HG02885 (cell line): ENCODE measurements around the gene KRTAP5-7.
"Not testable (repeated sequence)": the region's sequence is repeated elsewhere in the genome, so short reads cannot be mapped to it uniquely, and the experiment has no call there.

Experiments
- ATAC-seq: cut with Tn5 transposase; IDR thresholded peaks from one replicate; pipeline ENCODE4 v1.9.1; 2021; ENCODE audit warnings: mild to moderate bottlenecking; ENCODE audit not compliant: unreplicated experiment, poor library complexity

The KRTAP5-7 gene

DNA sequence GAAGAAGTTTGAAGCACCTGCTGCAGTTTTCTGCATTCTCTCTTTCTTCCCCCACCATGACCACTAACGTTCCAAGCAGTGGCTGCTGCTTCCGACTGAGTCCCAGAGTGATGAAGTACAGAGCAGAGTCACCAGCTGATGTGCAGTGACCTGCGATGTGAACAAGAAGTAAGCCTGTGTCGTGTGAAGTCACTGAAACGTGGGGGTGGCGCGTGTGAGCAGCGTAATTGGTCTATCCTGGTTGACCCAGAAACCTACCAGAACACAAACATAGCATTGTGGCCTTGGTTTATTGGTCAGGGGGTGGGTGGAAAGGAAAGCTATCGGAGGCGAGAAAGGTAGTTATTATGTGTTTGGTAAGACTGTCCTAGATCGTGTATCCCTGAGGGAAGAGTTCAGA is 3.5 kb downstream of the KRTAP5-7 start:
- ATAC-seq, result no peak

DNA sequence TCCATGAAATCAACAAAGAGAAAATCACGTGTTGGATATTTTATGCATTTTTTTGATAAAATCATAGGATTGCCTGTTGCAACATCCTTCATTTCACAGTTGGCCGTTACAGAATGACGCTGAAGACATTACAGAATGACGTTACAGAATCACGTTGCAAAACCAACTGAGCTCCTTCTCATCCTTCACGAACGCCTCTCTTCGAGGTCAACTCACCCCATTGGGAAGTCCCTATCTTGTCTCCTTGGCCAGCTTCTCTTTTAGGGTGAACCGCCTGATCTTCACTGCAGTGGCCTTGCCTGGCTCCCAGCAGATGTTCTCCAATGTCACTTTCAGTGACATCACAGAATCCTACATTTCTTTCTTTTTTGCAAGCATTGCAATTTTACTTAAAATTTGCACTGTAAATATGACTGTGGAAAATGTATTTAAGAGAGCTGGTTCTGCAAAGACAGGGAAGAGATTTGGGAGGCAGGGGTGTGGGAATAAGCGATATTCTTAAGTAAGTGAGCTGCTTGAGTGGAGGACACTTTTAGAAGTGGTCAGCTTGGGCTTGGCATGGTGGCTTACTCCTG is 5.1 kb downstream of the KRTAP5-7 start:
- no peak for ATAC-seq

DNA sequence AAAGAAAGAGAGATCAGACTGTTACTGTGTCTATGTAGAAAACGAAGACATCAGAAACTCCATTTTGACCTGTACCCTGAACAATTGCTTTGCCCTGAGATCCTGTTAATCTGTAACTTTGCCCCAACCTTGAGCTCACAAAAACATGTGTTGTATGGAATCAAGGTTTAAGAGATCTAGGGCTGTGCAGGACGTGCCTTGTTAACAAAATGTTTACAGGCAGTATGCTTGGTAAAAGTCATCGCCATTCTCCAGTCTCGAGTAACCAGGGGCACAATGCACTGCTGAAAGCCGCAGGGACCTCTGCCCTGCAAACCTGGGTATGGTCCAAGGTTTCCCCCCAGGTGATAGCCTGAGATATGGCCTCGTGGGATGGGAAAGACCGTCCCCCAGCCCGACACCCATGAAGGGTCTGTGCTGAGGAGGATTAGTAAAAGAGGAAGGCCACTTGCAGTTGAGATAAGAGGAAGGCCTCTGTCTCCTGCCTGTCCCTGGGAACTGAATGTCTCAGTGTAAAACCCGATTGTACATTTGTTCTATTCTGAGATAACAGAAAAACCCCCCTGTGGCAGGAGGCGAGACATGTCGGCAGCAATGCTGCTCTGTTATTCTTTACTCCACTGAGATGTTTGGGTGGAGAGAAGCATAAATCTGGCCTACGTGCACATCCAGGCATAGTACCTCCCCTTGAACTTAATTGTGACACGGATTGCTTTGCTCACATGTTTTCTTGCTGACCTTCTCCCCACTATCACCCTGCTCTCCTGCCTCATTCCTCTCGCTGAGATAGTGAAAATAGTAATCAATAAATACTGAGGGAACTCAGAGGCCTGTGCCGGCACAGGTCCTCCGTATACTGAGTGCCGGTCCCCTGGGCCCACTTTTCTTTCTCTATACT is 7.9 kb downstream of the KRTAP5-7 start:
- ATAC-seq, result not testable (repeated sequence)

DNA sequence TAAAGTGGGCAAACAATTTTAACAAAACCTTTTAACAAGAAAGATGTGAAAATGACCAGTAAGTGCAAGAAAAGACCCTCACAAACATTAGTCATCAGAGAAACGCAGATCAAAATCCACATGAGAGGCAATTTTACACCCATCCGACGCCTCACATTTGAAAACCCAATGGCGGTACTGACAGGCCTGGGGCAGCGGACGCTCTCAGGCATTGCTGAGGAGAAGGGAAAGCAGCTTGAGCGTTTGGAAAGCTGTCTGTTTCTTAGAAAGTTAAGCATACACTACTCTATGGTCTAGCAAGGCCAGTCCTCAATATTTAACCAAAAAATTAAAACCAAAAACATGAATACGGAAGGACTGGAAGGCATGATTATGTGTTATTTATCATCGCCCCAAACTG is 8.8 kb downstream of the KRTAP5-7 start:
- ATAC-seq, result no peak

DNA sequence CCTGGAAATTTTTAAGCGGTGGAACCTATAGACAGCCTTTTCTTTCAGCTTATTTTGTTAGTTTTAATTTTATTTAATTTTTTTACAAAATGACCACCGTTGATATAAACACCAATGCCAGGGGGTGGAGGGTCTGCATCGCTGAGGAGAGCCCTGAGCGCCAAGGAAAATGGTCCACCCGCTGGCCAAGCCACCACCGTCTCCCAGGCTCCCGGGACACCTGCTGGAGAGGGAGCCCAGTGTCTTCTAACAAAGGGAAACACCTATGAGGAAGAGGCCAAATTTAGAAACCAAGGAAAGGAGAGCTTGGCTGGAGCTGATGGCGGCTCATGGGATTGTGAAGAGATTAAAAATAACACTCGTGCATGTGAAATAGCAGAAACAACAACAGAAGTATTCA is 10.5 kb downstream of the KRTAP5-7 start:
- ATAC-seq, result no peak

DNA sequence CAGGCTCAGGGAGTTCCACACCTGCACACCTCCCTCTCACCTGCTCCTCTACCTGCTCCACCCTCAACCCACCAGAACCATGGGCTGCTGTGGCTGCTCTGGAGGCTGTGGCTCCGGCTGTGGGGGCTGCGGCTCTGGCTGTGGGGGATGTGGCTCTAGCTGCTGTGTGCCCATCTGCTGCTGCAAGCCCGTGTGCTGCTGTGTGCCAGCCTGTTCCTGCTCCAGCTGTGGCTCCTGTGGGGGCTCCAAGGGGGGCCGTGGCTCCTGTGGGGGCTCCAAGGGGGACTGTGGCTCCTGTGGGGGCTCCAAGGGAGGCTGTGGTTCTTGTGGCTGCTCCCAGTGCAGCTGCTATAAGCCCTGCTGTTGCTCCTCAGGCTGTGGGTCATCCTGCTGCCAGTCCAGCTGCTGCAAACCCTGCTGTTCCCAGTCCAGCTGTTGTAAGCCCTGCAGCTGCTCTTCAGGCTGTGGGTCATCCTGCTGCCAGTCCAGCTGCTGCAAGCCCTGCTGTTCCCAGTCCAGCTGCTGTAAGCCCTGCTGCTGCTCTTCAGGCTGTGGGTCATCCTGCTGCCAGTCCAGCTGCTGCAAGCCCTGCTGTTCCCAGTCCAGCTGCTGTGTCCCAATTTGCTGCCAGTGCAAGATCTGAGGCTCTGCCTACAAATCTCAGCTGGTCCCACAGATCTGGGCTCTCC is 11.1 kb downstream of the KRTAP5-7 start, which contains the start of gene KRTAP5-8:
KRTAP5-8 (plus strand) TSS at position 49 of the 689 bp plus-strand sequence; CDS start at position 80, 31 bp downstream.
- ATAC-seq, result not testable (repeated sequence)

DNA sequence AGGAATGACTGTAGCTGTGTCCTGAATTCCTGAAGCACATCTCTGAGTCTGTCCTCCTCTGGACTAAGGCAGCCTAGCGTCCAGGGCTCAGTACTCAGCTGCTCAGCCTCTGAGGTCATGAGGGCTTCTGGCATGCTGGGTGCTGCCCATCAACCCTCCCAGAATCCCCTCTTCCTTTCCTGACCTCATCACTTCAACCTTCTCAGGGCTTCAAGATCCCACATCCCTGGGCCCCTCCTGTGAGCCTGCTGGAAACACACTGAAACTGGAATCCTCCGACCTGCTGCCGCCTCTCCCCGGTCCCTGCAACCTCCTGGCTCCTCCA is 11.6 kb downstream of the KRTAP5-7 start:
- no peak for ATAC-seq

DNA sequence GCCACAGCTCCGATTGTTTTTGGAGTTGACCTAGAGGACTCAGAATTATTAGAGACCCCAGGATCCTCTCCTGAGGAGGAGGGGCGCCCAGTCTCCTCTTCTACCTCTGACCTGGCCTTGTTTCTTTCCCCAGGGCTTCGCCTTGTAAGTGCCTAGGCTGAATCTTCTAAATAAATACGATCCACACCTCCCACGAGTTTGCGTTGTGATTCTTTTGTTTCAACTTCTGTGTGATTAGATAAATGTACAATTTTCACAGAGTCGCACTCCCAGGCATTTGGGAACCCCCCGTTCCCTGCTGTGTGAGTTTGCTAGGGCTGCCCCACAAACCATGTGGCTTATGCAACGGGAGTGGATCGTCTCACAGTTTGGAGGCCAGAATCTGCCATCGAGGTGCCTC is 11.9 kb downstream of the KRTAP5-7 start:
- ATAC-seq, result no peak

DNA sequence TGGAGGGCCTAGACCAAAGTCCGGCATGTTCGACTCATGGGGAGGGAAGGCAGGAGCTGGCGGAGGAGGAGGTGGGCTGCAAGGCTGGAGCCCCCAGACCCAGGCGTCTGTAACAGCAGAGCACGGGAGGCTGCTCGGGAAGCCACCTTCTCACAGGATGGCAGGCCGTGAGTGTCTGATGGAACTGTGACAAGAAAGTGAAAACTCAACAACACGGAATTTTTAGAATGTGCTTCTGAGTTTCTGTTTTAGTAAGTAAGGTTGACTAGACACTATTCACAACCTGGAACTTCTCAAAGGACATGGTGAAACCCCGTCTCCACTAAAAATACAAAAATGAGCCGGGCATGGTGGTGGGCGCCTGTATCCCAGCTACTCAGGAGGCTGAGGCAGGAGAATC is 12.9 kb downstream of the KRTAP5-7 start:
- ATAC-seq, result not testable (repeated sequence)

DNA sequence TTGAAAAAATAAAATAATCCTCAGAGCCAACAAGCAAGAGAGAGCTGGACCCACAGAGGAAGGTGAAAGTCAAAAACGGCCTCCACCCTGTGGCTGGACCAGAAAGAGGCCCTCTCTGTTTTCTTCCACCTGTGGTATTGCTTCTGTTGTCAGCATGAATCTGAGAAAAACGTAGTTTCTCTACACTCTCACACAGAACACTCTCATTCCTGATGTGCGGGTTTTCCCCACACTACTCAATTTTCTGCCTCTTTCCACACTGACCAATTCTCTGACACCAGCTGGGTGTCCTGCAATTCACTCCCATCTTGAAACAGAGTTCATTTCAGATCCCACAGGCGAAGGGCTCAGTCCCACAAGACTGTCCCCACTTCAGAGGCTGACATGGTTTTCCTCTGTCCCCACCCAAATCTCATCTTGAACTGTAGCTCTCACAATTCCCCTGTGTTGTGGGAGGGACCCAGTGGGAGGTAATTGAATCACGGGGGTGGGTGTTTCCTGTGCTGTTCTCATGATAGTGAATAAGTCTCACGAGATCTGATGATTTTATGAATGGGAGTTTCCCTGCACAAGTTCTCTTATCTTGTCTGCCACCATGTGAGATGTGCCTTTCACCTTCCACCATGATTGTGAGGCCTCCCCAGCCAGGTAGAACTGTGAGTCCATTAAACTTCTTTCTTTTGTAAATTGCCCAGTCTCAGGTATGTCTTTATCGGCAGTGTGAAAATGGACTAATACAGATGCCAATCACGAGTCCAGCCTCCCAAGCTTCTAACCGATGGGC is 13.6 kb downstream of the KRTAP5-7 start:
- peak; percentile 52 for ATAC-seq

DNA sequence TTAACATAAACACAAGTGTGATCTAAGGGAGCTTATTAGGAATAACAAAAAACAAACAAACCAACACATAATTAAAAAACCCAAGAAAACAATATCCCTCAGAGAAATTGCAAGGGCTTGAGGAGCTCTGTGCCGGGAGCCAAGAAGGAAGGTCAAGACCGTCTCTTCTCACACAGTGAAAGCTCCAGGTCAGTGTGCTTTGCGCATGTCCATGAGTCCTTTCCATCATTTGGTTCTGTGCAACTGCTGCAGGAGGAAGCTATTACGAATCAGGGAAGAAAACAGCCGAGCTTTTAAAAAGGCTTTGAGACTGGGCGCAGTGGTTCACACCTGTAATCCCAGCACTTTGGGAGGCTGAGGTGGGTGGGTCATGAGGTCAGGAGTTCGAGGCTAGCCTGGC is 15.3 kb downstream of the KRTAP5-7 start:
- no peak for ATAC-seq

DNA sequence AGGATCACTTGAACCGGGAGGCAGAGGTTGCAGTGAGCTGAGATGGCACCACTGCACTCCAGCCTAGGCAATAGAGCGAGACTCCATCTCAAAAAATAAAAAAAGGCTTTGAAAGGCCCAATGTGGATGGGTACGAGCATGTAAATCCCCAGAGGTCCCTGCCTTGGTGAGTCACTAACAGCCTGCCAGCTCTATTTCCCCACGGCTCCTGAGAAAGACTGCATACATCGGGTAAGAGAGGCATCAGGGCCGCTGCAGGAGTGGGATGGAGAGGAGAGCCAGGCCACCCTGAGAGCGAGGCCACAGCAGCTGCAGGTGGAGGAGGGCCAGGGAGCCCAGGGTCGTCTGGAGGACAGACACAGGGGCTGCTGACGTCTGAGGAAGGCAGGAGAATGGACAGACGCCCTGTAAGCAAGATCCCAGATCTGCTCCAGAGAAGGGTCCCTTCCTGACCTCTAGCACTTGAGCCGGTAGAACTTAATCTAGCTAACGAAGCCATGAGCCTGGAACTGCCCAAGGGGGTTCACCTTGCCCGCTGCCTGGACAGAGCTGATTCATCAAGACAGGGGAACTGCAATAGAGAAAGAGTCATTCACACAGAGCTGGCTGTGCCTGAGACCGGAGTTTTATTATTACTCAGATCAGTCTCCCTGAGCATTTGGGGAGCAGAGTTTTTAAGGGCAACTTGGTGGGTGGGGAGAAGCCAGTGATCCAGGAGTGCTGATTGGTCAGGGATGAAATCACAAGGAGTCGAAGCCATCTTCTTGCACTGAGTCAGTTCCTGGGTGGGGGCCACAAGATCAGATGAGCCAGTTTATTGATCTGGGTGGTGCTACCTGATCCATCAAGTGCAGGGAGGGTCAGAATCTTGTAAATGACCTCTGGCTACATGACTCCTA is 16.1 kb downstream of the KRTAP5-7 start:
- no peak for ATAC-seq

DNA sequence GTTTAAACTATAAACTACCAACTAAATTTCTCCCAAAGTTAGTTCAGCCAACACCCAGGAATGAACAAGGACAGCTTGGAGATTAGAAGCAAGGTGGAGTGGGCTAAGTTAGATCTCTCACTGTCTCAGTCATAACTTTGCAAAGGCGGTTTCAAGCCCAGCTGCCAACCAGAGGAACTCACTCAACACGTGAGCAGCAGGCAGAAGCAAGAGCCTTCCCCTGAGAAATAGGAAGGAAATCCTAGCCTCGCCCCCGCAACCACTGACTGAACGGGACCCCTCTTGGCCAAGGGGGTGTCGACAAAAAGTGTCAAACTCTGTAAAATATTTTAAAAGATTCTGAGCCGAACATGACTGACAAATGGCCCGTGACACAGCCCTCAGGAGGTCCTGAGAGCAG is 16.8 kb downstream of the KRTAP5-7 start:
- no peak for ATAC-seq

DNA sequence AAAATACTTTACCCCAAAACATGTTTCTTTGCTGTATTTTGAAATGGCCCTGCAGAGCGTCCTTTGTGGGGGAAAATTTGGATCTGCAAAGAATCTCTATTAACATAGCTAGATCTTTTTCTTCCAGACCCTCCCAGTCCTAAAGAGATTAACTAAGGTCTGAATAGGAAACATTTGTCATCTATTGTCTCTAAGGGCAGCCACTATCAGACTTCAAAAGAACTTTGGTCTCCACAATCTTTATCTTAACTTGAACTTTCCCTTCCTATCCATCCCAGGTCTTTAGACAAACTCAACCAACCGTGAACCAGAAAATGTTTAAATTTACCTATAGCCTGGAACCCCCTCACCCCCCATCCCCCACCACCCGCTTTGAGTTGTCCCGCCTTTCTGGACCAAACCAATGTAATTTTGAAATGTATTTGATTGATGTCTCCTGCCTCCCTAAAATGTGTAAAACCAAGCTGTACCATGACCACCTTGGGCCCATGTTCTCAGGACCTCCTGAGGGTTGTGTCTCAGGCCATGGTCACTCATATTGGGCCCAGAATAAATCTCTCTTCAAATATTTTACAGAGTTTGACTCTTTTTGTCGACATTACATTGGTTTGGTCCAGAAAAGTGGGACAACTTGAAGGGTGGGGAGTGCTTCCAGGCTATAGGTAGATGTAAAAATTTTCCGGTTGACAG is 17.6 kb downstream of the KRTAP5-7 start:
- ATAC-seq, result no peak

DNA sequence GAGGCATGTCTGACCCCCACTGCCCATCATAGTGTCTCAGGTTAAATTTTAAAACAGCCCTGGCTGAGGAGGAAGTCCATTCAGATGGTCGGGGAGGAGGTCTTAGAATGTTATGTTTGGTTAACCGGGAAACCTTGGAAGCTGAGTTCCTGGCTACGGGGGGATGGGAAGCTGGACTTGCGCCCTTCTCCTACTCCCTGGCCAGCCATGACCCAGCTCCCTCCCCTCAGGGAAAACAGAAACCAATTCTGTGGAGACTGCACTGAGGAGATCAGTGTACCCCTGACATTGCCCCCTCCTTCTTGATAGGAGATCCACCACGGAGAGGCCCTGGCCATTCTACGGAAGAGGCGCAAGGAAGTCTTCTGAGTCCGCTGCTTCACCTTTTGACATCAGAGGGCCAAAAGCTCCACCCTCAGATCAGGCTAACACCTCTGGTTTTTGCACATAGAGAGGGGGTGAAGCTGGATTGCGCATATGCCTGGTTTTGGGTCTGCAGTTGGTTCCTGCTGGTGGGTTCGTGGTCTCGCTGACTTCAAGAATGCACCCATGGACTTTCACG is 18.4 kb downstream of the KRTAP5-7 start:
- no peak for ATAC-seq

DNA sequence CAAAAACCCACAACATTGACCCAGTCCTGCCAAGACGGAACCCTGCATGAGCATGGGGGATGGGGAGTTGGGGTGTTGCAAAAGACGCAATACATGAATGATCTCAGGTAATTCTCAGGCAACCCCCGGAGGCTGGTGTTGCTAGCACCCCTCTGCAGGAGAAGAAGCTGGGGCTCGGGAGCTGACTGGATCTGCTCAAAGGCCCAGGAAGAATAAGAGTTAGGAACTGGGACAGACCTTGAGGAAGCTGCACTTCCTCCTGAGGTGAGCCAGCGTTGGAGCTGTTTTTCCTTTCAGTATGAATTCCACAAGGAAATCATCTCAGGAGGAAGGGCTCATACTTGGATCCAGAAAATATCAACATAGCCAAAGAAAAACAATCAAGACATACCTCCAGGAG is 21.1 kb downstream of the KRTAP5-7 start, which contains the start of gene KRTAP5-9:
KRTAP5-9 (plus strand) TSS at position 301 of the 400 bp plus-strand sequence. CDS start 238 bp downstream, outside the sequence.
- no peak for ATAC-seq

DNA sequence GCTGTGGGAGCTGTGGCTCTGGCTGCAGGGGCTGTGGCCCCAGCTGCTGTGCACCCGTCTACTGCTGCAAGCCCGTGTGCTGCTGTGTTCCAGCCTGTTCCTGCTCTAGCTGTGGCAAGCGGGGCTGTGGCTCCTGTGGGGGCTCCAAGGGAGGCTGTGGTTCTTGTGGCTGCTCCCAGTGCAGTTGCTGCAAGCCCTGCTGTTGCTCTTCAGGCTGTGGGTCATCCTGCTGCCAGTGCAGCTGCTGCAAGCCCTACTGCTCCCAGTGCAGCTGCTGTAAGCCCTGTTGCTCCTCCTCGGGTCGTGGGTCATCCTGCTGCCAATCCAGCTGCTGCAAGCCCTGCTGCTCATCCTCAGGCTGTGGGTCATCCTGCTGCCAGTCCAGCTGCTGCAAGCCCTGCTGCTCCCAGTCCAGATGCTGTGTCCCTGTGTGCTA is 21.7 kb downstream of the KRTAP5-7 start:
- ATAC-seq, result no peak

DNA sequence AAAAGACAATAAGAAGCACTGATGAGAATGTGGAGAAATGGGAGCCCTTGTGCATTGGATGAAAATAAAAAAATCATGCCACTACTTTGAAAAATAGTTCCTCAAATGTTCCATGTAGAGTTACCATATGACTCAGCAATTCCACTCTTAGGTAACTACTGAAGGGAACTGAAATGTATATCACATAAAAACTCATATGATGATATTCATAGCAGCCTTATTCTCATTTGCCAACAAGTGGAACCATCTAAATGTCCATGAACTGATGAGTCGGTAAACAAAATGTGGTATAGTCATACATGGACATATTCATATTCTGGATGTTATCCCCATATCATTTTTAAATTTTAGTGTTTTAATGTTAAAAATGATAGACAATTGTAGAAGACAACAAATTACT is 24.6 kb downstream of the KRTAP5-7 start:
- ATAC-seq, result no peak
